ENCODE results near the gene TSR3.

Gene TSR3

DNA sequence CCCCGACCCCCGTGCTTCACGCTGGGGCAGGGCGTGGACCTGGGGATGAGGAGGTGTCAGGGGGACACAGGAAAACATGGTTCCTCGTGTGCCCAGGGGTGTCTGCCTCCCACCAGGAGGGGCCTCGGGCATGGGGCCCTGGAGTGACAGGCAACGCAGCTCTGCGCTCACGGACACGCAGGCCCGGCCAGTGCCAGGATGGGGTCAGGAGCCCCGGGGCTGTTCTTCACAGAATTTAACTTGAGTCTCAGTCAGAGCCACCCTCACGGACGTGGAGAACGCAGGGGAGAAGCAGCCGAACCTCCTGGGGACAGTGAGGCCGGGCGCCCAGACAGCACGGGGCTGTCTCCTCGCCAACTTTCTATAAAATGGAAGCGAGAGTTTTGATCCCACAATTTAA is 46.1 kb upstream of the TSR3 start:
- TF ChIP-seq, protein P1, sequence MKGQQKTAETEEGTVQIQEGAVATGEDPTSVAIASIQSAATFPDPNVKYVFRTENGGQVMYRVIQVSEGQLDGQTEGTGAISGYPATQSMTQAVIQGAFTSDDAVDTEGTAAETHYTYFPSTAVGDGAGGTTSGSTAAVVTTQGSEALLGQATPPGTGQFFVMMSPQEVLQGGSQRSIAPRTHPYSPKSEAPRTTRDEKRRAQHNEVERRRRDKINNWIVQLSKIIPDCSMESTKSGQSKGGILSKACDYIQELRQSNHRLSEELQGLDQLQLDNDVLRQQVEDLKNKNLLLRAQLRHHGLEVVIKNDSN (IDR thresholded peaks at IDR 0.05): no peak
- TF ChIP-seq NFIC (IDR thresholded peaks at IDR 0.05): no peak
- no peak for TF ChIP-seq TEAD4 (IDR thresholded peaks at IDR 0.05)
- no peak for TF ChIP-seq EP300 (IDR thresholded peaks at IDR 0.05; ENCODE audit: borderline replicate concordance)
- TF ChIP-seq YY1 (IDR thresholded peaks at IDR 0.05; ENCODE audit: low read depth): no peak
- no peak for TF ChIP-seq TAF1 (IDR thresholded peaks at IDR 0.05; ENCODE audit: low read depth)
- no peak for TF ChIP-seq RAD21 (IDR thresholded peaks at IDR 0.05; ENCODE audit: low read depth)
- no peak for TF ChIP-seq TCF12 (IDR thresholded peaks at IDR 0.05; ENCODE audit: low read depth)
- no peak for TF ChIP-seq FOXM1 (IDR thresholded peaks at IDR 0.05; ENCODE audit: borderline replicate concordance, low read depth)
- TF ChIP-seq ZBTB7A (IDR thresholded peaks at IDR 0.05; ENCODE audit: low read depth): no peak
- TF ChIP-seq, protein P2, sequence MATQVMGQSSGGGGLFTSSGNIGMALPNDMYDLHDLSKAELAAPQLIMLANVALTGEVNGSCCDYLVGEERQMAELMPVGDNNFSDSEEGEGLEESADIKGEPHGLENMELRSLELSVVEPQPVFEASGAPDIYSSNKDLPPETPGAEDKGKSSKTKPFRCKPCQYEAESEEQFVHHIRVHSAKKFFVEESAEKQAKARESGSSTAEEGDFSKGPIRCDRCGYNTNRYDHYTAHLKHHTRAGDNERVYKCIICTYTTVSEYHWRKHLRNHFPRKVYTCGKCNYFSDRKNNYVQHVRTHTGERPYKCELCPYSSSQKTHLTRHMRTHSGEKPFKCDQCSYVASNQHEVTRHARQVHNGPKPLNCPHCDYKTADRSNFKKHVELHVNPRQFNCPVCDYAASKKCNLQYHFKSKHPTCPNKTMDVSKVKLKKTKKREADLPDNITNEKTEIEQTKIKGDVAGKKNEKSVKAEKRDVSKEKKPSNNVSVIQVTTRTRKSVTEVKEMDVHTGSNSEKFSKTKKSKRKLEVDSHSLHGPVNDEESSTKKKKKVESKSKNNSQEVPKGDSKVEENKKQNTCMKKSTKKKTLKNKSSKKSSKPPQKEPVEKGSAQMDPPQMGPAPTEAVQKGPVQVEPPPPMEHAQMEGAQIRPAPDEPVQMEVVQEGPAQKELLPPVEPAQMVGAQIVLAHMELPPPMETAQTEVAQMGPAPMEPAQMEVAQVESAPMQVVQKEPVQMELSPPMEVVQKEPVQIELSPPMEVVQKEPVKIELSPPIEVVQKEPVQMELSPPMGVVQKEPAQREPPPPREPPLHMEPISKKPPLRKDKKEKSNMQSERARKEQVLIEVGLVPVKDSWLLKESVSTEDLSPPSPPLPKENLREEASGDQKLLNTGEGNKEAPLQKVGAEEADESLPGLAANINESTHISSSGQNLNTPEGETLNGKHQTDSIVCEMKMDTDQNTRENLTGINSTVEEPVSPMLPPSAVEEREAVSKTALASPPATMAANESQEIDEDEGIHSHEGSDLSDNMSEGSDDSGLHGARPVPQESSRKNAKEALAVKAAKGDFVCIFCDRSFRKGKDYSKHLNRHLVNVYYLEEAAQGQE (IDR thresholded peaks at IDR 0.05; ENCODE audit: low read depth): no peak
- TF ChIP-seq, protein P3, sequence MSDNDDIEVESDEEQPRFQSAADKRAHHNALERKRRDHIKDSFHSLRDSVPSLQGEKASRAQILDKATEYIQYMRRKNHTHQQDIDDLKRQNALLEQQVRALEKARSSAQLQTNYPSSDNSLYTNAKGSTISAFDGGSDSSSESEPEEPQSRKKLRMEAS (IDR thresholded peaks at IDR 0.05): no peak
- no peak for TF ChIP-seq CREB1 (IDR thresholded peaks at IDR 0.05; ENCODE audit: low read depth)
- no peak for TF ChIP-seq EGR1 (IDR thresholded peaks at IDR 0.05)
- TF ChIP-seq CEBPB (IDR thresholded peaks at IDR 0.05): no peak

DNA sequence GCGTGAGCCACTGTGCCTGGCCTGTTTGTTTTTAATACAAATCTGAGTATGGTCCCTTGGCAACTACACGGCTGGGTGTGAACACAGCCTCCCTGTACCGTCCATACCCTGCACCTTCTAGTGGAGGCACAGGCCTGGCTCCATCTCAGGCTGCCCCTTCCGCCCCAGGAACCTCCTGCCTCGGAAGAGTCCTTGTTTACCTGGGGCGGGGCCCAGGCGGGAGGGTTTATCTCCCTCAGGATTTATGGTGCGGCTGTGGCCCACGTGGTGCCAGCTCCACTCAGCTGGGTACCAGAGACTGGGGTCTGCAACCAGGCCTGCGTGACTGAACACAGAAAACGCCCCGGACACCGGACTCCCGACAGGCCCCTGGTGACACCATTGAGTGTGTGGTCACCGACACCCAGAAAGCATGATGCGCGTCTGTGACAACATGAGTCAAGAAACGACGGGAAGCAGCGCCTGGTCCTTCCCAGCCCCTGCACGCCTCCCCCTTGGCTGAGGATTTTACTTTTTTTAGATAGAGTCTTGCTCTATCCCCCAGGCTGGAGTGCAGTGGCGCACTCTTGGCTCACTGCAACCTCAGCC is 43.9 kb upstream of the TSR3 start:
- TF ChIP-seq FOXM1 (IDR thresholded peaks at IDR 0.05; ENCODE audit: borderline replicate concordance, low read depth) (no peak), TEAD4 (IDR thresholded peaks at IDR 0.05) (no peak), NFIC (IDR thresholded peaks at IDR 0.05) (no peak), CREB1 (IDR thresholded peaks at IDR 0.05; ENCODE audit: low read depth) (no peak), TAF1 (IDR thresholded peaks at IDR 0.05; ENCODE audit: low read depth) (no peak), EP300 (IDR thresholded peaks at IDR 0.05; ENCODE audit: borderline replicate concordance) (no peak), RAD21 (IDR thresholded peaks at IDR 0.05; ENCODE audit: low read depth) (no peak), YY1 (IDR thresholded peaks at IDR 0.05; ENCODE audit: low read depth) (no peak), TCF12 (IDR thresholded peaks at IDR 0.05; ENCODE audit: low read depth) (no peak), ZBTB7A (IDR thresholded peaks at IDR 0.05; ENCODE audit: low read depth) (no peak)
- TF ChIP-seq, protein P1 (IDR thresholded peaks at IDR 0.05): no peak
- TF ChIP-seq, protein P2 (IDR thresholded peaks at IDR 0.05; ENCODE audit: low read depth): no peak

DNA sequence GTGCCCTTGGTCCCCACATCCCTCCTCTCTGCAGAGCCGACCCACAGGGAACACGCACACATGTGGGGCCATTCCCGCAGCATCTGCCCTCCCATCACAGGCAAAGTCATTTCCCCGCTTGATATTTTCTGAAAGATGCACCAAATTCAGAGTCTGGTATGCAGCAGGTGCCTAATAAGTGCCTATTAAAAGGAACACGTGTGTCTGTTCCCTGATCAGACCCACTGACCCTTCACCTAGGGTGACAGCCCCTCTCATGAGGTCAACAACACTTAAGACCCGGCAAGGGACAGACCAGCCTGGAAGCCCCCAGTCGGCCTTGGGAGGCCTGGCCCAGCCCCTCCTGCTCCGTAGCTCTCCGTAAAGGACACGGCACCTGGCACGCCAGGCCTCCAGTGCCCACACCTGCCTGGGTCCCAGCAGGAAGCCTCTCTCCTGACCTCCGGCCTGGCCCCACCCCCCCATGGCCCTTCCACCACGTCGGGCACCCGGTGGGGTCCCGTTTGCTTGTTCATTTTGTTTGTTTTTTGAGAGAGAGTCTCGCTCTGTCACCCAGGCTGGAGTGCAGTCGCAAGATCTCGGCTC is 42.8 kb upstream of the TSR3 start:
- TF ChIP-seq NFIC (IDR thresholded peaks at IDR 0.05) (no peak), YY1 (IDR thresholded peaks at IDR 0.05; ENCODE audit: low read depth) (no peak), RAD21 (IDR thresholded peaks at IDR 0.05; ENCODE audit: low read depth) (no peak), EGR1 (IDR thresholded peaks at IDR 0.05) (no peak), FOXM1 (IDR thresholded peaks at IDR 0.05; ENCODE audit: borderline replicate concordance, low read depth) (no peak), TAF1 (IDR thresholded peaks at IDR 0.05; ENCODE audit: low read depth) (no peak), EP300 (IDR thresholded peaks at IDR 0.05; ENCODE audit: borderline replicate concordance) (no peak), CREB1 (IDR thresholded peaks at IDR 0.05; ENCODE audit: low read depth) (no peak), TCF12 (IDR thresholded peaks at IDR 0.05; ENCODE audit: low read depth) (no peak)

DNA sequence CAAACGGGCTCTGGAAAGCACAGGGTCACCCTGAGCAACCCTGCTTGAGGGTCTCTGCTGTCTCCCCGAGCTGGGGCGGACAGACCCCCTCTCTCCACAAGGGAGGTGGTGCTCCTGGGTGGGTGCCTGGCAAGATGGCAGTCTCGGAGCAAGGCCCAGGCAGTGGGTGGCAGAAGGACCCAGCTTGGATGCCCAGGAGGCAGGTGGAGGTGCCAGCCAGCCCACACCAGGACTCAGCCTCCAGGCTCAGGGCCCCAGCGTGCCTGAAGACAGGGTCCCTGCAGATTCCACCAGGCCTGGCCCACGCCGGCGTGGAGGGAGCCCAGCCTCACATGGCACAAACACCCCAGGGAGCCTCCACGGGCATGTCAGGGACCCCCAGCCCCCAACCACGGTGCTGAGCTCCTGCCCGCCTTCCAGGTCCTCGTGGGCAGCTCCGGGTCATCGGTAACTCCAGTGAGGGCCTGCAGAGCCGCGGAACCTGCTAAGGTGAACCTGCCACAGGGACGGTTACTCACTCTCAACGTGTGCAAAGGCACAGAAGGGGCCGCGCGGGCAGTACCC is 42.0 kb upstream of the TSR3 start:
- TF ChIP-seq RAD21 (IDR thresholded peaks at IDR 0.05; ENCODE audit: low read depth) (no peak), CEBPB (IDR thresholded peaks at IDR 0.05) (no peak), NFIC (IDR thresholded peaks at IDR 0.05) (no peak), CREB1 (IDR thresholded peaks at IDR 0.05; ENCODE audit: low read depth) (no peak), FOXM1 (IDR thresholded peaks at IDR 0.05; ENCODE audit: borderline replicate concordance, low read depth) (no peak), TAF1 (IDR thresholded peaks at IDR 0.05; ENCODE audit: low read depth) (no peak)

DNA sequence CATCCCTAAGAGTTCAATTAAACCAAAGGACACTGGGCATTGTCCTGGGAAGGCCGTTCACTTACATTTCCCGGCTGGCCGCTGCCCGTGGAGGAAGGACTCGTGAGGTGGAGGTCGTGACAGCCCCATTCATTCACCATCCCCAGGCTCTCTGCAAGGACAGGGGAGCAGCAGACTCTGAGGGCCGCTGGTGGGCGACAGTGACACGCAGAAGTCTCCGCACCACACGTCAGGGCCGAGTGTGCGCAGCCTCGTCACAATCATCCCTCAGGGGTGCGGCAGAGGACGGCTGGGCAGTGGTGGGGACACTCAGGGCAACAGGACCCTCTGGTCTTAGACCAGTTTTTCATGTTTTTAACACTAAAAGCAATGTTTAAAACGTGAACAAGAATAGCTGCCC is 41.1 kb upstream of the TSR3 start:
- no peak for TF ChIP-seq EGR1 (IDR thresholded peaks at IDR 0.05)
- TF ChIP-seq, protein P1 (IDR thresholded peaks at IDR 0.05): no peak
- no peak for TF ChIP-seq TCF12 (IDR thresholded peaks at IDR 0.05; ENCODE audit: low read depth)
- TF ChIP-seq ZBTB7A (IDR thresholded peaks at IDR 0.05; ENCODE audit: low read depth): no peak
- TF ChIP-seq, protein P3 (IDR thresholded peaks at IDR 0.05): no peak
- TF ChIP-seq CREB1 (IDR thresholded peaks at IDR 0.05; ENCODE audit: low read depth): no peak
- TF ChIP-seq FOXM1 (IDR thresholded peaks at IDR 0.05; ENCODE audit: borderline replicate concordance, low read depth): no peak
- TF ChIP-seq TEAD4 (IDR thresholded peaks at IDR 0.05): no peak
- TF ChIP-seq, protein P2 (IDR thresholded peaks at IDR 0.05; ENCODE audit: low read depth): no peak
- no peak for TF ChIP-seq YY1 (IDR thresholded peaks at IDR 0.05; ENCODE audit: low read depth)
- no peak for TF ChIP-seq TAF1 (IDR thresholded peaks at IDR 0.05; ENCODE audit: low read depth)

All from Ishikawa (cell line).